ENCODE data around the gene ZNF407.

Gene ZNF407

GRCh38 chr18:74679006-74679678 is 81.5 kb downstream of the ZNF407 start:
- no peak for DNase-seq (ENCODE audit: low read depth in 2 of 2)

GRCh38 chr18:74679679-74680076 is 82.0 kb downstream of the ZNF407 start:
- DNase-seq (ENCODE audit: low read depth in 2 of 2): no peak

DNA sequence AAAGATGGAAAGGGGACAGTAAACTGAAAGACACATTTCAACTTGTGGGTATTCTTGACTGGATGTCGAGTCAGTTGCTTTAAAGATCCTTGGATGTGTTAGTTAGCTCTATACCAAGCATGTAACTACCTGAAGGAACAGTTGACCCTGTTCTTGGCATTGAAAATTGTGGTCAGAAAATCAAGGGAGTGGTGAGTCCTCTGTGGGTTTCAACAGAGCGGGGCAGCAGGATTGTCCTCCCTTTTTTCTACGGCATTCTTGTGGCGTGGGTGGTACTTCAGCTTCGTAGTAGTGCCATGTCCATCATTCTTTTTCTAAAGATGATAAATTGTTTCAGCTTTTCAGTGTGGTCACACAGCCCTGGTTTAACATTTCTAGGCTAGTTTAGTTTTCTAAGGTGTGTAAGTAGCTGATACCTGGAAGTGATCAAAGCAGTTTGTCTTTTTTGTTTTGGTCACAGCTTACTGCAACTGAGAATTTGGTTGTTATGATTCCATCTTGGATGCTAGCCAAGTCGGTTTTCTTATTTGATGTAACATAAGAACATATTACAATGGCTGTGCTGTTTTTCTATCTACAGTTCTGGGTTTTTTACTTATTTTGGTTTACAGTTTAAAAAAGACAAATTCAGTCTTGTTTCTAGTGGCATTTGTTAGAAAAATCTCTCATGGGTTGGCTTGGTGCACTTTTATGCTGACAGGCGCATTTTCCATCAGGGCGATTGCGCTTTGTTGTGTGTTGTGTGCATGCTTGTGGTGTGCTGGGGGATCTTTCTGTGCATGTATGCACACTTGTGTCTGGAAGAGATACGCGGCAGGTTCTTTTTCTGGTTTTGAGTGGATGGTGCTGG is 84.7 kb downstream of the ZNF407 start:
- no peak for DNase-seq (ENCODE audit: low read depth in 2 of 2)

DNA sequence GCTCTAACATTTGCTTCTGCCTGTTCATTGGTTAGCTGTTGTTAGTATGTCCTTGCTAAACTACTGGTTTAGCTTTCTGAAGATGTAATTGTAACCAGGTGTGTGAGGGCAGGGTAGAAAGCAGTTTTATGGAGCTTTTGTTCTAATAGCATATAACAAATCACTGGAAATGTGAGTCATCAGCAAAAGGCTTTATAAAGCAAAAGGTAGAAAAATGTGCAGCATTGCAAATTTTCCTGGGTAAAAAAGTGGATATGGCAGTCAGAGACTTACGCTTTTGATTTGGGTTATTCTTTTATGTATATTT is 85.3 kb downstream of the ZNF407 start:
- DNase-seq (ENCODE audit: low read depth in 2 of 2): no peak

GRCh38 chr18:74683573-74683972 is 85.9 kb downstream of the ZNF407 start:
- no peak for DNase-seq (ENCODE audit: low read depth in 2 of 2)

DNA sequence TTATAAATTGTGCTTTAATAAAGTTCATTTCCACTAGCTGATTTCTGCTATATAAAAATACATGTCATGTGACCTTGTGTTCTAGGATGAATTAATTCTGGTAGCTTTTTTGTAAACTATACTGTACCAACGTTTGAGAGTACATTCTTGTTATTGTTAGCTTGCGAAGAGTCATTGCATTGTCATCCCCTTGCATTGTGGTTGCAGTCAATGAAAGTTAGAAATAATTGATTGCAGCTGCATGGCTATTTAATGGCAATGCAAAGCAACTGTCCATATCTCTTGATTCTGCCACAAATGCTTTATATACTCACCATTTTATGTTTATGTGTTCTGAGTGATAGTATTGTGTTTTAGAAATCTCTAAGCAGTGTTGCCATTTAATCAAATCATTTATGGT is 91.6 kb downstream of the ZNF407 start:
- DNase-seq (ENCODE audit: low read depth in 2 of 2): no peak

GRCh38 chr18:74692367-74693013 is 94.8 kb downstream of the ZNF407 start:
- no peak for DNase-seq (ENCODE audit: low read depth in 2 of 2)

DNA sequence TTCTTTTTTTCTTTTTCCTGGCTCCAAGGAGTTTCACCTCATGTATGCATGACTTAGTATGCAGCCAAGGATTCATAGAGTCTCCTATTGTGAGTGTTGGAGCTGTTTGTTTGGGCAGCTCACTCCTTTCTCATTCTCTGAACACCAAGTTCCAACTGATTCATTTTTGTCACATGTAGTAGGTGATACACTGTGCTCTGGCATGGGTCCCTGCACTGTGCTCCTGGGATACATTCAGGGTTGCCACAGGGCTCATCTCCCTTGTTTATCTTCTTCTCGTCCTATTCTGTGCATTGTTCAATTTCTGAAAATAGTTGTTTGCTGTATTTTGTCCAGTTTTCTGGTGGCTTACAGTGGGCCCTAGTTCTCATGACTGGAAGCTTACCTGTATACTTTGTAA is 96.8 kb downstream of the ZNF407 start:
- no peak for DNase-seq (ENCODE audit: low read depth in 2 of 2)

- no peak for DNase-seq (ENCODE audit: low read depth in 2 of 2)
Observed at GRCh38 chr18:74695170-74695569, 97.5 kb downstream of the ZNF407 start.

- DNase-seq (ENCODE audit: low read depth in 2 of 2): no peak
Observed at GRCh38 chr18:74698881-74699280, 101.2 kb downstream of the ZNF407 start.

- DNase-seq (ENCODE audit: low read depth in 2 of 2): no peak
Observed at GRCh38 chr18:74699455-74699854, 101.8 kb downstream of the ZNF407 start.

DNA sequence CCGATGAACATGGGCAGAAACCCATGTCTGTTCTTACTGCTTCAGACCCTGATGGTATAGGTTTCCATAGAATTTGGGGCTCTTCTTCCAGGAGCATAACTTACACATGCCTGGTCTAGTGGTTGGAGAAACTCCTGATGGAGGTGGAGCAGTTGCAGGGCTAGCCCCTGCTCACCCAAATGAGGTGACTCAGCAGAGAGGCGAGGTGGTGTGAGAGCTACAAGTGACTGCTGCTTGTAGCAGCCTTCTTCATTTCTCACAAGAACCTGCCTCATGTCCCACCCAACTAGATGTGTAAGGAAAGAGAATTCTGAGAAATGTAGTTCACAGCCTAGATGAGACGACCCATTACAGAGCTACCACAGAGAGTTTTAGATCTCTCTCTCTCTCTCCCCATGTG is 105.3 kb downstream of the ZNF407 start:
- no peak for DNase-seq (ENCODE audit: low read depth in 2 of 2)

GRCh38 chr18:74708169-74708568 is 110.5 kb downstream of the ZNF407 start:
- no peak for DNase-seq (ENCODE audit: low read depth in 2 of 2)

GRCh38 chr18:74709452-74709851 is 111.8 kb downstream of the ZNF407 start:
- no peak for DNase-seq (ENCODE audit: low read depth in 2 of 2)

GRCh38 chr18:74714120-74714519 is 116.5 kb downstream of the ZNF407 start:
- DNase-seq (ENCODE audit: low read depth in 2 of 2): no peak

DNA sequence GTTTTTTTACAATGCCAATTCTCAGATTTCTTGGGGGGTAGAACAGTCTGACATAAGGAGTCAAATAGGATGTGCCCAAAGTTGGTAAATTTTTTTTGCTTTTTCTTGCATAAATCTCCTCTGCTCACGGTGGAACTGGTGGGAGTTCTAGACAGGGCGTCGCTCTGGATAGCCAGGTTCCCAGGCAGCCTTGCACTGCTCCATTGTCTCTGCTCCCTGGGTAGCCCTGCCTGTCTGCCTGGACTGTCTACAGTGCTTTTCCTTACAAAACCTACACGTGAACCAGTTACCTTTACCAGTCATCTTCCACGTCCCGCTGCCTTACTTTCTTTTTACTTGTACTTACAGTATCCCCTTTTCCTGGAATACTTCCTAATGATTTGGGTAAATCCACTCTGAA is 117.1 kb downstream of the ZNF407 start:
- DNase-seq (ENCODE audit: low read depth in 2 of 2): no peak

DNA sequence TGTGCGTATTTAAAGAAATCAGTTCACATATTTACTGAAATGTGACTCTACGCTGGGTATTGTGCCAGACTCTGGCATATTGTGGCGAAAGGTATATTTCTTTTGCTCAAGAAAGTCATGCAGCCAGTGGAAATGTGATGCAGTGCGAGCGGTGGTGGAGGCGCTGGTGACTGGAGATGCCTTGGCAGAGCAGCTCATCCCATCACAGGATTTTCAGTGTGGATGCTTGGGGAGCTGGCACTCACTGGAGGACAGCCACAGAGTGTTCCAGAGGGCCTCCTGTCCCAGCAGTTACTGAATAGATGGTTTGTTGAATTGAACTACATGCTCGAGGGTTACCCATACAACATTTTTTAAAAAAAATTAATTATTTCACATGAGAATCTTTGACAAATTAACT is 117.6 kb downstream of the ZNF407 start:
- DNase-seq (ENCODE audit: low read depth in 2 of 2): no peak

GRCh38 chr18:74715865-74716712 is 118.4 kb downstream of the ZNF407 start:
- DNase-seq (ENCODE audit: low read depth in 2 of 2): no peak

DNA sequence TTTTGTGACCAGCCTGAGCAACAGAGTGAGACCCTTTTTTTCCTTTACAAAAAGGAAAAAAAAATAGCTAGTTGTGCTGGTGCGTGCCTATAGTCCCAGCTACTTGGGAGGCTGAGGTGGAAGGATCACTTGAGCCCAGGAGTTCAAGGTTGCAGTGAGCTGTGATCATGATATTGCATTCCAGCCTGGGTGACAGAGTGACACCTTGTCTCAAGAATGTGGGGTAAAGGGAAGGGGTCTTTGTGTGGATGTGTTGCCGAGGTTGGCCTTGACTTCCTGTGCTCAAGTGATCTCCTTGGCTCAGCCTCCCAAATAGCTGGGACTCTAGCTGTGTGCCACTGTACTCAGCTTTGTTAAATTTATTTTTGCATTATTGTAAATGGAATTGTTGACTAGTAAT is 120.6 kb downstream of the ZNF407 start:
- no peak for DNase-seq (ENCODE audit: low read depth in 2 of 2)

- no peak for DNase-seq (ENCODE audit: low read depth in 2 of 2)
Observed at GRCh38 chr18:74722237-74722636, 124.6 kb downstream of the ZNF407 start.

- no peak for DNase-seq (ENCODE audit: low read depth in 2 of 2)
Observed at GRCh38 chr18:74724186-74724585, 126.5 kb downstream of the ZNF407 start.

DNA sequence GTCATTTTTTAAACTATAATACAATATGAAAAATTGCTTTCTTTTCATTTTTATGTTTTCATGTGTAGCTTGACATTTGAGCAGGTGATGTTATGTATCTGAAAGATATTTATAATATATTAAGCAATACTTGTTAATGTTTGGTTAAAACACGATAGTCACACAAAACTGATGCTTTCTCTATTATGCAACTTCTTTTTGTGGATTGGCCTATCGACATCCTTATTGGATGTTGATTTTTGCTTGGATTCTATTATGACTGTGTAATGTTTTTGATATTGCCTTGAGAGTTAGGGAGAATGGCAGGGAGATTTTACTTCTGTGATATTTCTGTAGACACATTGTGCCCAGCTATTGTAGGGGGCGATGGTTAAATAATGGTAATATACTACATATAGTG is 128.0 kb downstream of the ZNF407 start:
- DNase-seq (ENCODE audit: low read depth in 2 of 2): no peak
